NB4 (cell line): Measurements from ENCODE around the gene PLA2G3.

Experiments
- MAX ChIP-seq: IDR thresholded peaks from 2 replicates; pipeline ENCODE4 v1.6.1; 2011; ENCODE audit warnings: low read depth, low read length
- POLR2A ChIP-seq: IDR thresholded peaks from 2 replicates; pipeline ENCODE4 v1.6.1; 2011; ENCODE audit warnings: mild to moderate bottlenecking; ENCODE audit not compliant: insufficient read length; ENCODE audit errors: extremely low read depth
- TF ChIP-seq, protein P1 (sequence below): IDR thresholded peaks from one replicate; pipeline ENCODE4 v1.5.1; 2012; ENCODE audit warnings: low read depth, low read length

DNA sequence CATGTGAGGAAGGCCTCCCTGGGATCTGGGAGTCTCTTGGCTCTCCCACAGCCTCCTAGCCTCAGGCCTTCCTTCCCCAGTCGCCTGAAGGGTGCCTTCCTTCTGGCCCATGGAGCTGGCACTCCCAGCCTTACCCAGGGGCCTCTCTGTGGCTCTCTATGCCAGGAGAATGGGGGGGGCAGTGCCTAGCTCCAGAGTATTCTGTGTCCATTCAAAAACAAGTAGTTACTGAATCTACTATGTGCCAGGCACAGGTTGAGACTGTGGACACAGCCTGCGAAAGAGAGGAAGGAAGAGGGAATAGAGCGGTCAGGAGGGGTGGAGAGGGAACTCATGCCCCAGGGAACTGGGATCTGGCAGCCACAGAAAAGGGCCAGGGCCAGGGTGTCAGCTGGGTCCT is 2.7 kb upstream of the PLA2G3 start:
- TF ChIP-seq, protein P1, sequence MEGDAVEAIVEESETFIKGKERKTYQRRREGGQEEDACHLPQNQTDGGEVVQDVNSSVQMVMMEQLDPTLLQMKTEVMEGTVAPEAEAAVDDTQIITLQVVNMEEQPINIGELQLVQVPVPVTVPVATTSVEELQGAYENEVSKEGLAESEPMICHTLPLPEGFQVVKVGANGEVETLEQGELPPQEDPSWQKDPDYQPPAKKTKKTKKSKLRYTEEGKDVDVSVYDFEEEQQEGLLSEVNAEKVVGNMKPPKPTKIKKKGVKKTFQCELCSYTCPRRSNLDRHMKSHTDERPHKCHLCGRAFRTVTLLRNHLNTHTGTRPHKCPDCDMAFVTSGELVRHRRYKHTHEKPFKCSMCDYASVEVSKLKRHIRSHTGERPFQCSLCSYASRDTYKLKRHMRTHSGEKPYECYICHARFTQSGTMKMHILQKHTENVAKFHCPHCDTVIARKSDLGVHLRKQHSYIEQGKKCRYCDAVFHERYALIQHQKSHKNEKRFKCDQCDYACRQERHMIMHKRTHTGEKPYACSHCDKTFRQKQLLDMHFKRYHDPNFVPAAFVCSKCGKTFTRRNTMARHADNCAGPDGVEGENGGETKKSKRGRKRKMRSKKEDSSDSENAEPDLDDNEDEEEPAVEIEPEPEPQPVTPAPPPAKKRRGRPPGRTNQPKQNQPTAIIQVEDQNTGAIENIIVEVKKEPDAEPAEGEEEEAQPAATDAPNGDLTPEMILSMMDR = no peak
- TF ChIP-seq POLR2A (no peak), MAX (no peak)
